DND-41 (cell line): ENCODE results near the gene TELO2.

Experiments used
- CTCF ChIP-seq: IDR thresholded peaks from 2 replicates; pipeline ENCODE4 v1.5.1; 2012; ENCODE audit warnings: borderline replicate concordance, low read length, moderate library complexity, mild to moderate bottlenecking; ENCODE audit not compliant: poor library complexity, severe bottlenecking; ENCODE audit errors: extremely low read depth
- EZH2 ChIP-seq: IDR thresholded peaks from 3 replicates; pipeline ENCODE4 v1.6.1; 2012; ENCODE audit warnings: borderline replicate concordance, low read depth, mild to moderate bottlenecking, moderate library complexity, low read length, inconsistent platforms; ENCODE audit not compliant: severe bottlenecking

GRCh38 chr16:1495889-1496262, 2.7 kb downstream of the TELO2 start:
- TF ChIP-seq CTCF (no peak), EZH2 (no peak)
